Tibial artery (tissue), 4 donors: ENCODE data around the gene HUNK.

Source experiments
- DNase-seq, 2 donors: peaks; one replicate each; pipeline ENCODE4 v3.0.0-alpha.2; 2019
- H3K27ac ChIP-seq, 2 donors: fragments of 200-600 bp; sonication (generic) in 1 of 2; 1 replicate in 1 of 2; 2 replicates in 1 of 2; pipeline ENCODE4 v1.5.1; 2018 to 2019; ENCODE audit warnings: mild to moderate bottlenecking in 1 of 2
- H3K27me3 ChIP-seq, 2 donors: fragments of 200-600 bp; sonication (generic) in 1 of 2; one replicate each; pipeline versions ENCODE4 v1.5.1 to v1.6.0; 2016 to 2019
- H3K36me3 ChIP-seq, 3 donors: fragments of 200-600 bp; sonication (generic) in 2 of 3; one replicate each; pipeline ENCODE4 v1.5.1; 2016 to 2019; ENCODE audit warnings: mild to moderate bottlenecking in 2 of 3
- H3K4me1 ChIP-seq, 4 donors: fragments of 200-600 bp; sonication (generic) in 2 of 4; 1 replicate in 3 of 4; 2 replicates in 1 of 4; pipeline ENCODE4 v1.5.1; 2016 to 2019
- H3K4me3 ChIP-seq, 2 donors: fragments of 200-600 bp; sonication (generic) in 1 of 2; 1 replicate in 1 of 2; 2 replicates in 1 of 2; pipeline ENCODE4 v1.5.1; 2018 to 2019; ENCODE audit warnings: mild to moderate bottlenecking in 2 of 2
- H3K9me3 ChIP-seq, 3 donors: fragments of 200-600 bp; sonication (generic) in 1 of 3; one replicate each; pipeline ENCODE4 v1.5.1; 2016 to 2019
- CTCF ChIP-seq, 2 experiments: fragments of 200-600 bp in 1 of 2; fragments of 450-650 bp in 1 of 2; IDR thresholded peaks; one replicate each; pipeline ENCODE4 v1.5.1; 2017 to 2019; ENCODE audit warnings: antibody characterized with exemption in 2 of 2, mild to moderate bottlenecking in 1 of 2, moderate library complexity in 1 of 2
- intact Hi-C: fragments of 100-400 bp; cut with DNase I; formaldehyde crosslinking; loops from one replicate; pipeline ENCODE4 v1.15.0; 2023; ENCODE audit warnings: low total_unique reads

Gene HUNK

GRCh38 chr21:31983120-31983519 is 110.3 kb downstream of the HUNK start:
- no peak for DNase-seq
- Histone ChIP-seq H3K4me1 (no peaks in the 10 kb centered on the region), H3K27me3 (no peaks in the 10 kb centered on the region), H3K9me3 (no peaks in the 10 kb centered on the region), H3K36me3 (no peaks in the 10 kb centered on the region), H3K27ac (no peak overlapping the region), H3K4me3 (no peak overlapping the region)
- no peak for TF ChIP-seq CTCF (IDR thresholded peaks at IDR 0.05)
- intact Hi-C loops, result no loop called here

- Histone ChIP-seq H3K36me3 (no peaks in the 10 kb centered on the region), H3K9me3 (no peaks in the 10 kb centered on the region), H3K4me3 (no peak overlapping the region), H3K4me1 (no peaks in the 10 kb centered on the region), H3K27ac (no peak overlapping the region), H3K27me3 (no peaks in the 10 kb centered on the region)
- no peak for DNase-seq
- no peak for TF ChIP-seq CTCF (IDR thresholded peaks at IDR 0.05)
- intact Hi-C loops, result no loop called here
Observed at GRCh38 chr21:31983554-31983953, 110.7 kb downstream of the HUNK start.

- Histone ChIP-seq H3K27me3 (no peaks in the 10 kb centered on the region), H3K36me3 (no peaks in the 10 kb centered on the region), H3K27ac (no peak overlapping the region), H3K4me1 (no peaks in the 10 kb centered on the region), H3K4me3 (no peak overlapping the region), H3K9me3 (no peaks in the 10 kb centered on the region)
- no peak for TF ChIP-seq CTCF (IDR thresholded peaks at IDR 0.05)
- DNase-seq, result no peak
- intact Hi-C loops, result no loop called here
Observed at GRCh38 chr21:31985398-31985797, 112.6 kb downstream of the HUNK start.

GRCh38 chr21:31986035-31986856 is 113.4 kb downstream of the HUNK start:
- H3K9me3 ChIP-seq, result no peaks in the 10 kb centered on the region
- intact Hi-C loops, result no loop called here
- H3K27me3 ChIP-seq, result peaks cover 0 to 3% of the 10 kb centered on the region in 2 donors
- no peak for TF ChIP-seq CTCF (IDR thresholded peaks at IDR 0.05)
- no peaks in the 10 kb centered on the region for H3K4me1 ChIP-seq
- no peak overlapping the region for H3K27ac ChIP-seq
- no peaks in the 10 kb centered on the region for H3K36me3 ChIP-seq
- H3K4me3 ChIP-seq, result no peak overlapping the region
- no peak for DNase-seq

- no peak for TF ChIP-seq CTCF (IDR thresholded peaks at IDR 0.05)
- intact Hi-C loops, result no loop called here
- Histone ChIP-seq H3K27ac (no peak overlapping the region), H3K4me1 (no peaks in the 10 kb centered on the region), H3K27me3 (peaks cover 0 to 3% of the 10 kb centered on the region in 2 donors), H3K4me3 (no peak overlapping the region), H3K36me3 (no peaks in the 10 kb centered on the region), H3K9me3 (no peaks in the 10 kb centered on the region)
- DNase-seq, result no peak
Observed at GRCh38 chr21:31987696-31988095, 114.9 kb downstream of the HUNK start.
